Measurements from ENCODE around the gene SYT9.

DNA sequence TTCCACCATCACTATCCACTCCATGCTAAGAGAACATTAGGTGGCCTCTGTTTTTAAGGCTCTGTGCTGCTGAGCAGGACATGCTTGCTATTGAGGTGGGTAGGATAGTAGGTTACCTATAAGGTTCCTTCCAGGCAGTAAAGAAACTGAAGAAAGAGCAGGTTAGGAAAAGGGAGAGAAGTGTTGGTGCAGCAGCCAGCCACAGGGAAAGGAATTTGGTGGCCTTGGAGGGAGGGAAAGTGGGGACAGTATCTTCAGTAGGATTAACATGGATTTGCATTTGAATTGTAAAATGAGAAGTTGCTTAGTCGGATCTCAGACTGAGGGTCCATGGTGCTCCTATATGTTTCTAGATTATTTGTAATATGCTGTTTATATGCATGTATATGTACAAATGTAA is 184.4 kb downstream of the SYT9 start:
- TF ChIP-seq ZNF140 (tag by site-specific recombination; IDR thresholded peaks at IDR 0.05) (no peak), ZNF121 (tag by site-specific recombination; IDR thresholded peaks at IDR 0.05) (no peak), ZNF274 (IDR thresholded peaks at IDR 0.05; ENCODE audit: low read length) (no peak), ZNF274 (tag by site-specific recombination; IDR thresholded peaks at IDR 0.05; ENCODE audit: borderline replicate concordance) (no peak), TCF7L2 (IDR thresholded peaks at IDR 0.05; ENCODE audit: borderline replicate concordance, low read depth, low read length) (no peak), YY1 (tag by site-specific recombination; IDR thresholded peaks at IDR 0.05) (no peak), ZBTB1 (tag by site-specific recombination; IDR thresholded peaks at IDR 0.05) (no peak)
- TF ChIP-seq, protein P1, sequence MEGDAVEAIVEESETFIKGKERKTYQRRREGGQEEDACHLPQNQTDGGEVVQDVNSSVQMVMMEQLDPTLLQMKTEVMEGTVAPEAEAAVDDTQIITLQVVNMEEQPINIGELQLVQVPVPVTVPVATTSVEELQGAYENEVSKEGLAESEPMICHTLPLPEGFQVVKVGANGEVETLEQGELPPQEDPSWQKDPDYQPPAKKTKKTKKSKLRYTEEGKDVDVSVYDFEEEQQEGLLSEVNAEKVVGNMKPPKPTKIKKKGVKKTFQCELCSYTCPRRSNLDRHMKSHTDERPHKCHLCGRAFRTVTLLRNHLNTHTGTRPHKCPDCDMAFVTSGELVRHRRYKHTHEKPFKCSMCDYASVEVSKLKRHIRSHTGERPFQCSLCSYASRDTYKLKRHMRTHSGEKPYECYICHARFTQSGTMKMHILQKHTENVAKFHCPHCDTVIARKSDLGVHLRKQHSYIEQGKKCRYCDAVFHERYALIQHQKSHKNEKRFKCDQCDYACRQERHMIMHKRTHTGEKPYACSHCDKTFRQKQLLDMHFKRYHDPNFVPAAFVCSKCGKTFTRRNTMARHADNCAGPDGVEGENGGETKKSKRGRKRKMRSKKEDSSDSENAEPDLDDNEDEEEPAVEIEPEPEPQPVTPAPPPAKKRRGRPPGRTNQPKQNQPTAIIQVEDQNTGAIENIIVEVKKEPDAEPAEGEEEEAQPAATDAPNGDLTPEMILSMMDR (tag by site-specific recombination; IDR thresholded peaks at IDR 0.05), result no peak
- TF ChIP-seq, protein P2, sequence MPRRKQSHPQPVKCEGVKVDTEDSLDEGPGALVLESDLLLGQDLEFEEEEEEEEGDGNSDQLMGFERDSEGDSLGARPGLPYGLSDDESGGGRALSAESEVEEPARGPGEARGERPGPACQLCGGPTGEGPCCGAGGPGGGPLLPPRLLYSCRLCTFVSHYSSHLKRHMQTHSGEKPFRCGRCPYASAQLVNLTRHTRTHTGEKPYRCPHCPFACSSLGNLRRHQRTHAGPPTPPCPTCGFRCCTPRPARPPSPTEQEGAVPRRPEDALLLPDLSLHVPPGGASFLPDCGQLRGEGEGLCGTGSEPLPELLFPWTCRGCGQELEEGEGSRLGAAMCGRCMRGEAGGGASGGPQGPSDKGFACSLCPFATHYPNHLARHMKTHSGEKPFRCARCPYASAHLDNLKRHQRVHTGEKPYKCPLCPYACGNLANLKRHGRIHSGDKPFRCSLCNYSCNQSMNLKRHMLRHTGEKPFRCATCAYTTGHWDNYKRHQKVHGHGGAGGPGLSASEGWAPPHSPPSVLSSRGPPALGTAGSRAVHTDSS (tag by site-specific recombination; IDR thresholded peaks at IDR 0.05), result no peak
